HG02884 (cell line): ENCODE data around the gene NLRX1.
A peak's percentile ranks its signal among the peaks of the same experiment; 100 is the strongest.
"Not testable (repeated sequence)": the region's sequence is repeated elsewhere in the genome, so short reads cannot be mapped to it uniquely, and the experiment has no call there.

Experiments used
- ATAC-seq: cut with Tn5 transposase; IDR thresholded peaks from one replicate; pipeline ENCODE4 v1.9.1; 2021; ENCODE audit warnings: mild to moderate bottlenecking, moderate library complexity; ENCODE audit not compliant: unreplicated experiment

NLRX1 gene

GRCh38 chr11:119152604-119153003 lies 15.9 kb upstream of the NLRX1 start:
- ATAC-seq: no peak

GRCh38 chr11:119153049-119153818 lies 15.3 kb upstream of the NLRX1 start:
- no peak for ATAC-seq

GRCh38 chr11:119154178-119154577 lies 14.3 kb upstream of the NLRX1 start:
- ATAC-seq: no peak

GRCh38 chr11:119155733-119156492 lies 12.6 kb upstream of the NLRX1 start:
- ATAC-seq: no peak

- ATAC-seq: no peak
Measured at GRCh38 chr11:119156496-119156895, 12.0 kb upstream of the NLRX1 start.

GRCh38 chr11:119157063-119157462 lies 11.5 kb upstream of the NLRX1 start:
- no peak for ATAC-seq

GRCh38 chr11:119158467-119158866 lies 10.1 kb upstream of the NLRX1 start:
- no peak for ATAC-seq

- ATAC-seq: no peak
Measured at GRCh38 chr11:119160151-119160550, 8.4 kb upstream of the NLRX1 start.

- ATAC-seq: no peak
Measured at GRCh38 chr11:119161871-119162270, 6.7 kb upstream of the NLRX1 start.

- no peak for ATAC-seq
Measured at GRCh38 chr11:119166368-119167076, 2.0 kb upstream of the NLRX1 start.

GRCh38 chr11:119167077-119167458 lies 1.5 kb upstream of the NLRX1 start:
- not testable (repeated sequence) for ATAC-seq

GRCh38 chr11:119167933-119168332 lies 592 bp upstream of the NLRX1 start:
- ATAC-seq: no peak

GRCh38 chr11:119169282-119169719 lies 776 bp downstream of the NLRX1 start:
- peak; percentile 25 for ATAC-seq

GRCh38 chr11:119172513-119172912 lies 4.0 kb downstream of the NLRX1 start:
- no peak for ATAC-seq

GRCh38 chr11:119173453-119173852 lies 4.9 kb downstream of the NLRX1 start:
- no peak for ATAC-seq

- ATAC-seq: no peak
Measured at GRCh38 chr11:119175493-119176077, 7.1 kb downstream of the NLRX1 start.

GRCh38 chr11:119178166-119178680 lies 9.7 kb downstream of the NLRX1 start:
- no peak for ATAC-seq

GRCh38 chr11:119179342-119179741 lies 10.8 kb downstream of the NLRX1 start:
- no peak for ATAC-seq

- no peak for ATAC-seq
Measured at GRCh38 chr11:119179983-119180382, 11.5 kb downstream of the NLRX1 start.

GRCh38 chr11:119180729-119181676 lies 12.5 kb downstream of the NLRX1 start:
- ATAC-seq: no peak
